Lower leg skin (tissue), 3 donors: Measurements from ENCODE around the gene CRTC3.

Source experiments
- POLR2A ChIP-seq, 2 donors: fragments of 450-650 bp; IDR thresholded peaks; one replicate each; pipeline ENCODE4 v1.6.1; 2016 to 2017; ENCODE audit warnings: antibody characterized with exemption in 2 of 2, mild to moderate bottlenecking in 1 of 2, moderate library complexity in 1 of 2
- TF ChIP-seq, protein P1 (sequence below), 3 donors: fragments of 450-650 bp; IDR thresholded peaks; one replicate each; pipeline ENCODE4 v1.5.1; 2016; ENCODE audit warnings: antibody characterized with exemption in 3 of 3, mild to moderate bottlenecking in 3 of 3, moderate library complexity in 2 of 3

DNA sequence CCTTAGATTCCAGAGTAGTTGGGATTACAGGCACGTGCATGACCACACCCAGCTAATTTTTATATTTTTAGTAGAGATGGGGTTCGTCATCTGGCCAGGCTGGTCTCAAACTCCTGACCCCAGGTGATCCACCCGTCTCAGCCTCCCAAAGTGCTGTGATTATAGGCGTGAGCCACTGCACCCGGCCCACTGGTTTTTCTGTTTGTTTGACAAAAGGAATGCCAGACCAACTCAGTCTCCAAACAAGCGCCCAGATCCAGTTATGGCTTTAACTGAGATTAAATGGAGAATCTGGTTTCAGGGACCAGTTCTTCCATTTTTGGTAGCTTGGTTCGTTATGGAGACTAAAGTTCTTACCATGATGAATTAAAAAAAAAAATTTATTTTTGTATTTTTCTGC, 50.8 kb downstream of the CRTC3 start:
- TF ChIP-seq, protein P1, sequence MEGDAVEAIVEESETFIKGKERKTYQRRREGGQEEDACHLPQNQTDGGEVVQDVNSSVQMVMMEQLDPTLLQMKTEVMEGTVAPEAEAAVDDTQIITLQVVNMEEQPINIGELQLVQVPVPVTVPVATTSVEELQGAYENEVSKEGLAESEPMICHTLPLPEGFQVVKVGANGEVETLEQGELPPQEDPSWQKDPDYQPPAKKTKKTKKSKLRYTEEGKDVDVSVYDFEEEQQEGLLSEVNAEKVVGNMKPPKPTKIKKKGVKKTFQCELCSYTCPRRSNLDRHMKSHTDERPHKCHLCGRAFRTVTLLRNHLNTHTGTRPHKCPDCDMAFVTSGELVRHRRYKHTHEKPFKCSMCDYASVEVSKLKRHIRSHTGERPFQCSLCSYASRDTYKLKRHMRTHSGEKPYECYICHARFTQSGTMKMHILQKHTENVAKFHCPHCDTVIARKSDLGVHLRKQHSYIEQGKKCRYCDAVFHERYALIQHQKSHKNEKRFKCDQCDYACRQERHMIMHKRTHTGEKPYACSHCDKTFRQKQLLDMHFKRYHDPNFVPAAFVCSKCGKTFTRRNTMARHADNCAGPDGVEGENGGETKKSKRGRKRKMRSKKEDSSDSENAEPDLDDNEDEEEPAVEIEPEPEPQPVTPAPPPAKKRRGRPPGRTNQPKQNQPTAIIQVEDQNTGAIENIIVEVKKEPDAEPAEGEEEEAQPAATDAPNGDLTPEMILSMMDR (IDR thresholded peaks at IDR 0.05): no peak
- no peak for TF ChIP-seq POLR2A (IDR thresholded peaks at IDR 0.05)
